Stimulated activated CD4-positive, alpha-beta T cell treated with anti-CD3 and anti-CD28 coated beads, Interleukin-1b, Interleukin-23, amount 100 ng/mL, for 4 hours (primary cell): Measurements from ENCODE around the gene RBP4.

Experiments used
- DNase-seq, 2 donors: peaks; one replicate each; pipeline ENCODE4 v3.0.0-alpha.2; 2020; ENCODE audit warnings: low read depth in 2 of 2

RBP4 gene

DNA sequence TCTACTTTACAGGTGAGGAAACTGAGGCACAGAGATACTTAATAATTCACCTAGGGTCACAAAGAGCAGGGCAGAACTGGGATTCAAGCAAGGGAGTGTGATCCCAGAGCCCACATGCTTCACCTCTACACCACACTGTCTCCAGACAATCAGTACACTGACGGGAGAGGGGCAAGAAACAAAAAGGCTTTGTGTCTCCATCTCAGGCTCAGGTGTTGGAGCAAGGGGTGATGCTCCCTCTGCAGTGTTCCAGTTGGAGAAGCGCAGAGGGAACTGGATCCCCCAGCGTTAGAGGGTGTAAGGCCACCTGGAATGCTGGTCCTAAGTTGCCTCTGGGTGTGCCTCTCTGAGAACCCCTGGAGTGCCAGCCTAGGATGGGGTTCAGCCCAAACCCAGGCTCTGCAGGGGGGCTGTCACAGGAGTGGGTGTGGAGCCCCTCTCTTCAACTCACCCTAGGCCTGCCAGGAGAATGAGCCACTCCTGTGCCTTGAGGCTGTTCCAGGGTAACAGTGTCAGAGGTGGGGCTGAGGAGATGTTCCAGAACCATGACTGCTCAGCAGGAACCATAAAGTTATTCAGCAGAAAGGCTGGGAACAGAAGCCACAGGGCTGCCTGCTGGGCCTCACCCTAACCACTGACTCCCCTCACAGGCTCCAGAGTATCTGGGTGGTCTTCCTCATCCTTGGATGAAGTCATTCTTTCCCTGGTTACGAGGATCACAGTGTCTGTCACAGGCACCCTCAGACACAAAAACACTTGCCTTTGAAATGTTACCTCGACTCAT is 5.5 kb downstream of the RBP4 start:
- DNase-seq, result no peak

DNA sequence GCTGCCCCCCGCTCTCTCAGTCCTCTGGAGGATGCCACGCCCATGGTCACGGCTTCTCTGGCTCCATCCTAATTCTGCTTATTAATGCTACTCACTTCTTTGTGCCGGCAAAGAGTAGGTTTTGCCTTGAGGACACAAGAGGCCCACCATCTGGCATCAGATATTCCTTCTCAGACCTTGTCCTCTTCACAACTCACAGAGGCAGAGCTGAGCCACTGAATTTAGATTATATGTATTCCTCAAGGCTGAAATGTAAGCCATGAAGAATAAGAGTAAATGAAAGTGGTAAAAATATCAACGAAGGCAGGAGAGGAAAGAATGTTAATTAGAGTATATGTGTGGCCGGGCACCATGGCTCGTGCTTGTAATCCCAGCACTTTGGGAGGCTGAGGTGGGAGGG is 6.5 kb downstream of the RBP4 start:
- DNase-seq, result no peak

DNA sequence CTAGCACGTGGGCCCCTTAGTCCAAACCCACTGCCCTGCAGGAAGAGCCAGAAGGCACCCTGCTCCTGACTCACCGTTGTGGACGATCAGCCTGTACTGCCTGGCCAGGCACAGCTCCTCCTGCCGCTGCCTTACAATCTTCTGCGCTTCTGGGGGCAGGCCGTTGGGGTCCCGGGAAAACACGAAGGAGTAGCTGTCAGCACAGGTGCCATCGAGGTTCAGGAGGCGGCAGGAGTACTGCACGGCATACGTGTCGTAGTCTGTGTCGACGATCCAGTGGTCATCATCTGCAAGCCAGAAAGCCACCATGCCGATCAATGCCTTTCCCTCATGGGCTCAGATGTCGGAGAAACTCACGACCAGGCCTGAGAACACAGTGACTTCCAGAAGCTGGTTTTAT is 7.3 kb downstream of the RBP4 start:
- no peak for DNase-seq

DNA sequence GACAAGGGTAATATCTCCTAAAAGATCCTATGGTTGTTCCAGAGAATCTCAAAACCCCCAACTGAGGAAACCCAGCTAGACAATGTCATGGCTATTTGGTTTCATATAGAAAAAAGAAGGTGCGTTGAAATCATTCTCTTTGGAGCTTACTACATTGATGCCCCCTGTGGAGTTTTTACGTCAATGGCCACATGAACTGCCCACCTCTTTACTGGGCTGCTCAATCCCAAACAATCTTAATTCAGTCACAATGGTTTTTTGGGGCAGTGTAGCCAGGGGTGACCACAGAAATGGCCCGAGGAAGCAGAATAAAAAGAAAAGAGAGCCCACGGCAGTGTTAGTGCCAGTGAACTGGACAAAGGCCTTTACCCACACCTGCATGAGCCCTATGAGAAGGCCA is 7.8 kb downstream of the RBP4 start:
- DNase-seq, result no peak

DNA sequence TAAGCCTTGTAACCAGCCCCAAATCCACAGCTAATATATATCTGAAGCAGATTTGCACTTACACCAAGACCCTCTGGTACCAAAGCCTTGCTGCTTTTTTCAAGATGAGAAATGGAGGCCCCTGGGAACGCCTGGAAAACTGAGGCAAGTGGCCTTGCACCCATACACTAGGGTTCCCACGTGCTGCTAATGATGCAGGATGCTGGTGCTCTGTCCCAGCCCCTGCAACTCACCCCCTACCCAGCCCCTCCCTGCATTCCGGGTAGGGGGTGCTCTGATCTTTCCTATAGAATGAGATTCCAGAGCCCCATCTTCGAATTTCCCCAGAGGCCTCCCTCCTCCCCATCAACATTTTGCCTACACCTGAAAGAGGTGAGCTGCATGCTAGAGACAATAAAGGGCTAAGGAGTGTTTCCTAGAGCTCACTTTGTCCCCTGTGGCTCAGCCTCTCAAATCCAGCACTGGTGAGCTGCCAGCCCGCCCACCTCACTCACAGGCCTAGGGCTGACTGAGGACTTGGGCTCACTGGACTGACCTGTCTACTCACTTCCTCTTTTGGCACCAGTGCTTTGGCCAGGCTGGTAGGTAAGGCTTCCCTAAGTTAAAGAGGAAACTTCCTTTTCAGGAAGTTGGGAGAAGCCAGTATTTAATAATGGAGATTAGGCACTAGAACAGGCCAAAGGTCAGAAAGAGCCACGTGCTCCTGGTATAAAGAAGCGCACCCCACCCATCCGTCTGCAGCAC is 9.8 kb downstream of the RBP4 start:
- no peak for DNase-seq

DNA sequence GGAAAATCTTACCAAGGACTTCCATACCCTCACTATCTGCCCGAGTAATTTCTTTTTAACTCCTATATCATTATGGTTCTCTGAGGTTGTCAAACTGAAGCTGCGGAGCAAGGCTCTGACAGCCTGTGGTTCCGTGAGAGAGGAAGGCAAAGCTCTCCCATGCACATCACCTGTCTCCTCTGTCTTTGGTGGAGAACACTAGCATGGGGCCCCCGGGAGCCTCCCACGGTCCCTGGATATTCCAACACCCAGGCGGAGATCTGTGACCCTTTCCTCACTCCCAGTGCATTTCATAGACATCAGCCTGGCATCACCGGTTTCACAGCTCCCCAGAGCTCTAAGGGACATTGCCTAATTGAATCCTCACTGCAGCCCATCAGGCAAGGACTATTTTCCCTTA is 10.4 kb downstream of the RBP4 start:
- DNase-seq, result no peak

DNA sequence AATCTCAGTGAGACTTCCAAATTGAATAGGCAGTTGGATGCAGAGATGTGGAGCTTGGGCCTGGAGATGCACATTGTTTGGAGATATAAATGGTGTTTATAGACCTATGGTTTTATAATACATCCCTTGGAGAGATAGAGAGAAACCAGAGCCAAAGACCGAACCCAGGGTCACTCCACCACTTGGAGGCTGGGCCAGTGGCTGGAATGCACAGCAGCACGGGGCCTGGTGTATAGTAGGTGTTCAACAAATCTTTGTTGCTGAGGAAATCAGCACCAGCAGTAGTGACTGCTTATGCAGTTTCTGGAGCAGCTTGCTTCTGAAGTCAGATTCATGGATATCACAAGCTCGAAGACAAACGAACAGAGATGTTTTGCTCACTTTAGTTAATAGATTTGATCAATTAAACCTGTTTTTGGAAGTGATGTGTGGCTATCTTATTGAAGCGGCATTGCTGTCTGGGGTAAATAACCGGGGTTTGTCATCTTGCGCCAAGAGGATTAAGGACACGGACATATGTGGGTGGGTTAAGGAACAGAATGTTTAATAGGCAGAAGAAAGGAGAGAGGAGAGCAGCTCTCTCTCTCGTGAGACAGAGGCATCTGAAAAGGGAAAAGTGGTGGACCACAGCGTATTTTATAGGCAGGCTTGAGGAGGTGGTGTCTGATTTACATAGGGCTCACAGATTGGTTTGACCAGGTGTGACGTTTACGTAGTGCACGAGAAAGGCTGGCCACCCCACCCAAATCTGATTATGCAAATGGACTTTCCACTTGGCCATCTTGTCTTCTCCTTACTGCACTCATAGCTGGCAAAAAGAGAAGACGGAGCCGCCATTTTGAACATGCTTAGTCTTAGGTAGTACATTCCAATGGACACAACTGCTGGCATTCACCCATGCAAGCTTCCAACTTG is 11.1 kb downstream of the RBP4 start:
- DNase-seq, result no peak

DNA sequence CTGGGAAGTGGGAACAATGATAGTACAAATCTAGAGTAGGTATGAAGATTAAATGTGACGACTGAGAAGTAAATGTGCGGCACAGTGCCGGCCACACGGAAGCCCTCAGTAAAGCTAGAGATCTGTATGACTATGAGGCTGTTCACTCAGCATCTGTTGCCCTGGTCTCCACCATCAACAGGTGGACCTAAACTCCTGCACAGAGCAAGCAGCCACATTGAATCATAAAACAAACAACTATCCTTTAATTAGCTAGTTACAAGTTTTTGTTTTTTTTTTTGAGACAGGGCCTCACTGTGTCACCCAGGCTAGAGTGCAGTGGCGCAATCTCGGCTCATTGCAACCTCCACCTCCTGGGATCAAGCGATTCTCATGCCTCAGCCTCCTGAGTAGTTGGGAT is 16.6 kb downstream of the RBP4 start:
- no peak for DNase-seq

DNA sequence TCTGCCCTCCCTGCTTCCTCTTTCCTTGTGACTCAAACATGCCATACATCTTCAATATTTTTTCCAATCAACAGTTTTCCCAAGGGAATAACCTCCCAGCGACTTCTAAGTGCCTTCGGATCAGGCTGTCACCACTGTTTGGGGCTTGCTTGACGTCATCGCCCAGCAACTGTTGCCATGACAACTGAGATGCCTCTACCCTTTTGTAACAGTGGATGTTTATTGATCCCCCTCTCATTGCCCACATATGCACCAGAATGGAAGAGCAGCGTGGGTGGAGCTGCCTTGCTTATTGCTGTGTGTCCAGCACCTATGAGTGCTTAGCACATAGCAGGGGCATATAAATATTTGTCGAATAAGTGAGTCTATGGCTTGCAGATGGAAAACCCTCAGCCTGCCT is 20.2 kb downstream of the RBP4 start:
- no peak for DNase-seq

DNA sequence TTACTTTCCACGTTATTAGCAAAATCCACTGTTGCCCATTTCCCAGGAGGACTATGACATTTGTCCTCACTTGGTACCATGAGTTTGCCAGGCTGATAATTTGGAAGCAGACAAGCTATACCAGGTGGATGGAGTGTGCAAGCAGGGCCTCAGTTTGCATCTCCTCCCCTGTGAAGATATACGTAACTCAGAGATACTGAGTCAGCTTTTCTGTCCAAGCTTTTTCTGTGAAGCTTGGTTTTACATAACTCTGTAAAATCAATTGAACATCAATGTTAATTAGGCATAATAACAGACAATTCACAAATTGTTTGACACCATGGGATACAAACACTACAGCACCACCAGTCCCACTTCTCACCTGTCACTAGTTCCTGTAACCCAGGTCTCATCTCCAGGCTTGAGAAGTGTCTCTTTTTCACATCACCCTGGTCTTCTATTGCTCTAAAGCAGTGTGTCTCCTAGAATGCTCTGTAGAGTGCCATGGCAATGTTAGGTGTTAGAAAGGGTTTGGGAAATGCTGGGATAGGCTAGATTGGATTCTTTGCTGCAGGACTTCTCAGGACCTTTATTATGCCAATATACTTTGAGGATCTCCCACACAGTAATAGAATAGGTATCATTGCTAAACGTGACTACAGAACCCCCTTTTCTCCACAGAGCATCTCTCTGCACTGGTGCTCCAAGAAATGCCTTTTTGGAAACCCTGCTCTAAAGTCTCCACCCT is 20.9 kb downstream of the RBP4 start:
- no peak for DNase-seq

DNA sequence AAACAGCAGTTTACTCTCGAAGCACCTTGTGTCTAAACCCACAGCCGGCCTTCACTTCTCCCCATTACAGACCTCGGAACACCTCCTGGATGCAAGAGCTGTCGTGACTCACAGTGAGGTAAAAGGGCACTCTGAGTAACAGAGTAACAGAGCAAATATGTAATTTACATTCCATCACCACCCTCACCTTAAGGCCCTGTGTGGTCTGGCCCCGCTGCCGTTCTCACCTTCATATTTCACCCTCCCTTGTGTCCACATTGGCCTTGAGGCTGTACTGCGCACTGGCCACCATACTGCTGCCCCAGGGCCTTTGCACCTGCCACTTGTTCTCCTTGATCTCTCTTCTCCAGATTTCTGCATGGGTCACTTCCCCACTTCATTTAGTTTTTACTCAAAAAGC is 21.9 kb downstream of the RBP4 start:
- no peak for DNase-seq

DNA sequence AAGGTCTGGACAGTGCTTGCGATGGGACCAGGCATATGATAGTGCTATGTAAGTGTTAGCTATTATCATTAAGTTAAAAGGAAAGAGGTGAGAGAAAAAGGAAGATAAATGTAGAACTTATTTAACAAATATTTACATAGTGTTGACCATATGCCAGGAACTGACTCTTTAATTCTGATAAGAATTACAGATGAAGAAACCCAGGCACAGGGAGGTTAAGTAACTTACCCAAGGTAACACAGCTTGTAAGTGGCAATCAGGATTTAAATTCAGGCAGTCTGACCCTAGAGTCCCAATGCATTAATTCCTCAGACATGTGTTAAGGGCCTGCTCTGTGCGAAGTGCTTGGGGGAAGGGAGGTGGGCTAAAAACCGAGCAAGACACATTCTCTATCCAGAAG is 23.5 kb downstream of the RBP4 start:
- DNase-seq, result no peak

DNA sequence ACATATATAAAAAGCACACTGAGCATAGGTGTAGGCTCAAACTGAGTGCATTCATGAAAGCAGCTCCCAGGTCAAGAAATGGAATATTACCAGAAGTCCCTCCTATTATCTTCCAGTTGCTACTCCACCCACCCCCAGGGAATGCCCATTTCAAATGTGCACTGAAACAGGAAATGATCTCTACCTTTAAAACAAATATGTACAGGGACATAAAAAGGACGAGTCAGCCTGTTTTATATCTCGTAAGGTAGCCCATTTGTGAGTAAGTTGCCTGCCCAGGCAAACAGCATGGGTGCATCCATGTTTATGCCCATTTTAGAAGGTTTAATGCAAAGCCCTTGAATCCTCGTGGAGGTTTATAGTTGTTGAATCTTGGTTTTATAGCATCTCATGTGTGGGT is 24.1 kb downstream of the RBP4 start:
- no peak for DNase-seq

DNA sequence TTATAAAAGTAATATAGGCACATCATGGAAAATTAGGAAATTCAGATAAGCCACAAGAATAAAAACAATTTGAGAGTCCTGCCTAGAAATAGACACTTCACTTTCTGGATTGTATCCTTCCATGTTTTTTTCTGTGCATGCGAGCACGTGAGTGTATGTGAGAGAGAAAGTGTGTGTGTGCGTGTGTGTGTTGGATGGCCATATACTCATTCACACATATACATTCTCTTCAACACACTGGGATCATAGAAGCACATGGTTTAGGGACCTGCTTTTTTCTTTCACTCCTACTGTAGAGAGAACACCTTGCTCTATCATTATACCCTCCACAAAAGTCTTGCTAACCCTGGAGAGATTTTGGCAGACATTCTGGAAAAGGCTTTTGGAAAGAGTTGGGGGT is 27.1 kb downstream of the RBP4 start:
- DNase-seq, result no peak

DNA sequence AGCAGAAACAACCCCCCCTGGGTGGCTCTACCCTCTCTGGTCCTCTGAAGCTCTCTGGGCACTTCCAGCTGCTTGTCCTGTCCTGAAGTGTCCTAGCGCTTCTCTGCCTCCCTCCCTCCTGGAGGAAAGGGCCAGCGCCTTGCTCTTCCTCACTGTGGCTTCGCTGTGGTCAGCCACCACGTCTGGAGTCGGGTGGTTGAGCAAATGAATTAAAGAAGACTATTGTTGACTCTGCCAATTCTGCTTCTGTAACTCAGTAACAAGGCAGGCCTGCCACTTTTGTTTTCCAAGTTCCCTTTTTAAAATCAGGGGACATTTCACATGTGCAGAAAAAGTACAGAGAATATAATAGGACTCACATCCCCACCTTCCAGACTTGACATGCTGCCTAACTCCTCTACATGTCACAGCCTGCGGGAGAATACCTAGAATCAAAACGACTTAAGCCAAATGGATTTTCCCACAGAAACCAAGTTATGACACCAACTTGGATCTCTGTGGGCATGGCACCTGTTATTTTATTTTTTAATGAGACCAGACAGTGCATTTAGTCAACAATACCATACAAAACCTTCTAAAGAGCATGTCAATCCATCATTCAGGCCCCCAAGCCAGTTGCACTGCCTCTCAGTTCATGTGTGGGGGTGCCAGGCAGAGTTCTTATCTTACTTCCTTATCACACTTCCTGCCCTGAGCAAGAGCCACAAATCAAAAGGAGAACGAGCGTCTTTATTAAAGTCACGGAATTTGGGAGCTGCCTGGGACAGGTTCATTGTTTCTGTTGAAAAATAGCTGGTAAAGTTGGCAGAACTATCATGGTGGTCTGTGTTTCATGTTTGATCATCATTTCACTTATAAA is 27.8 kb downstream of the RBP4 start:
- no peak for DNase-seq

DNA sequence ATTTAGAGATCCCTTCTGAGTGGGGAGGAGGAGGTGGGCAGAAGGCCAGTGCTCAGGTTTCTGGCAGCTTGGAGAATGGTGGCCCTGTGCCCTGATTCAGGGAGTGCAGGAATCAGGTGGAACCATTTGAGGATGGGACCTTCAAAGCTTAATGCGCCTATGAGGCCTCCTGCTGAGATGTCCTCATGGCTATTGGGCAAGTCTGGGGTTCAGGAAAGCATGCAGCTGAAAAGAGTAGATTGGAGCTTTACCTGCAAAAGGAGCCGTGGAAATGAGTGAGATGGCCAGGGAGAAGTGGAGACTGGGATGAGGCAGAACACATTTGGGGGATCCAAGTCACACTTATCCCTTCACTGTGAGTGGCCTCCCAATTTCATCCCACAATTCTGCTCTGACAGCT is 28.4 kb downstream of the RBP4 start:
- DNase-seq, result no peak

DNA sequence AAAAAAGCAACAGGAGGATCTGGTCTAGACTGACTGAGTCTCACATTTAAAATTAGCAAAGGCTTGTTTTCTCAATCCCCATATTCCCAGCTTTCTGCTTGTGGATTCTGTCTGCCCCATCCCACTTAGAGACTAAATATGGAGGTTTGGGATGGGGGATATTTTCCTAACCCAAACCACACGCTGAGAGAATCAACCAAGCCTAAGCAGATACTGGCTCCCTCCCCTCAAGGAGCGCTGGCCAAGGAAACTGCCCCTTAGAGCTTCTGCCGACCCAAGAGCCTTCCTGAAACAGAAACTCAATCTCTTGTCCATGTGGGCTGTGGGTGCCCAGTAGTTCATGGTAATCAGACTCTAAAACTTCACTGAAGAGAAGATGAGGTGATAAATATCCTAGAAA is 30.7 kb downstream of the RBP4 start:
- DNase-seq, result no peak

DNA sequence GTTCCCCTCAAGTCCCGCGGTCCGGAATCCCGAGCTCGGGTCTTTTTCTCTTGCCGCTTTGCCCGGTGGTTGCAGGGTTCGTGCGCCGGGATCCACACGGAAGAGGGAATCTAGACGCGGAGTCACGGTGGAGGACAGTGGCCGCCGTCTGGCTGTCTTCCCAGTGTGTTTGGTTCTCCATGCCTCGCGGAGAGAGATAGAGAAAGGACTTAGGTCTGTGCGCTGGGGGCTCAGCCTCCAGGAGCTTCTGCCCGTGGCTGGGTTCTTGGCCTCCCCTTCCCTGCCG is 33.0 kb downstream of the RBP4 start:
- DNase-seq, result no peak

DNA sequence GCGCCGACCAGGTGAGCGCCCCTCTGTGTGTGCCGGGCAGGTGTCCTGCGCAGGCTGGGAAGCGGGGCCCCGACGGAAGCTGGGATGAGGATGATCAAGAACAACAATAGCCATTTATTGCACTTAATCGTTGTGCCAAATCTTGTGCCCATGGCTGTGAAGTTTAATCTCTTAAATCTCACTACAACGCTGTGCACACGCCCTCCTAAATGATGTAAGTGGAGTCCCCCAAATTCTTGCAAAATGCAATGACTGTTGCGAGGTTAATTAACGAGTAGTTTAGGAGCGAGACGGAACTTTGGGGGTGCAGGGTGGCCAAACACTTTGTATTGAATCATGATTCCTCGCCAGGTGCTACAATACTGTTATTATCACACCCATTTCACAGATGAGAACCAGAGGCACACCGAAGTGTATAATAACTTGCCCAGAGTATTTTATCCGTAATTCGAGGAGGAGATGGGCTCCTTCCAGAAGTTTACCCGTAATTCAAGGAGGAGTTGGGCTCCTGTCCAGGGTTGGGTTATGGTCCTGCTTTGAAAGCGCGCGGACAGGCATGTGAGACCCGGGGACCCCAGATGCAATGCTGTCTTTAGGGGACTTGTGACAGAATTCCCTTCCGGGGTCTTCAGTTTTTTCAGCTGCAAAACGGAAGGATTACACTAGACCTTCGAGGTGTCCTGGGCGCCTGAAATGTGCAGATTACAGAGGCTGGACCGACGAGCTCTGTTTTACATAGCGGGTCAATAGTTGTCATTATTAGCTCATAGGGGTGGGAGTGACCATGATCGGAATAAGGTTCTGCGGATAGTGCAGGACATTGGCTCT is 33.5 kb downstream of the RBP4 start:
- no peak for DNase-seq
